Hypothalamus (tissue), 51 donors: ENCODE results near the gene NGB.
"Not testable (repeated sequence)": the region's sequence is repeated elsewhere in the genome, so short reads cannot be mapped to it uniquely, and the experiment has no call there.

Experiments used
- DNase-seq, 51 donors: peaks; one replicate each; lab custom pipeline; 2025; lab: John Stamatoyannopoulos, UW

The NGB gene, protein sequence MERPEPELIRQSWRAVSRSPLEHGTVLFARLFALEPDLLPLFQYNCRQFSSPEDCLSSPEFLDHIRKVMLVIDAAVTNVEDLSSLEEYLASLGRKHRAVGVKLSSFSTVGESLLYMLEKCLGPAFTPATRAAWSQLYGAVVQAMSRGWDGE

DNA sequence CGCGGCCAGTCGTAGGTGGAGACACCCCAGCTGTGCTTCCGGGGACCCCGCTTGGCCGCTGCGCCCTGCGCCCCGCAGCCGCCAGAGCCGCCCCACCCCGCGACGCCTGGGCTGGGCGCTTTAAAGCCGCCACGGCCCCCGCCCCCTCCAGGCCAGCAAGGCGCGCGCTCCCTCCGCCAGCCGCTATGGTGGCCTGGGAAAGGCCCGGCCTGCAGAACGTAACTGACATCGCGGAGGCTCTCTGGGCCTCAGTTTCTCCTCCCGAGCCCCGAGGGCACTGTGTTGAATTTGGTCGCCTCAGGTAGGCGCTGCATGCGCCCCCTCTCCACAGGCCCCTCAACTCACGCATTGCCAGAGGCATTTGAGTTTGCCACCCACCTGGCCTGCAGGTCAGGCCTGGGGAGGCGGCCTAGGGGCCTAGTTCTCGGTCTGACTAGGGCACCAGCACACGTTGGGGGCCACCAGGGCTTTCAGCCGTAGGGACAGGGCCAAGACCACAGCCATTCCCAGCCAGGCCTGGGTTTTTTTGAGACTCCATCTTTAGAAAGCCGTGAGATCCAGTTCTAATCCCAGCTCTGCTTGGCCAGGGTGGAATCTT lies at the start of gene NGB:
NGB (minus strand) TSS at position 94 of the 598 bp plus-strand sequence. CDS start 269 bp downstream, outside the sequence.
- no peak for DNase-seq

DNA sequence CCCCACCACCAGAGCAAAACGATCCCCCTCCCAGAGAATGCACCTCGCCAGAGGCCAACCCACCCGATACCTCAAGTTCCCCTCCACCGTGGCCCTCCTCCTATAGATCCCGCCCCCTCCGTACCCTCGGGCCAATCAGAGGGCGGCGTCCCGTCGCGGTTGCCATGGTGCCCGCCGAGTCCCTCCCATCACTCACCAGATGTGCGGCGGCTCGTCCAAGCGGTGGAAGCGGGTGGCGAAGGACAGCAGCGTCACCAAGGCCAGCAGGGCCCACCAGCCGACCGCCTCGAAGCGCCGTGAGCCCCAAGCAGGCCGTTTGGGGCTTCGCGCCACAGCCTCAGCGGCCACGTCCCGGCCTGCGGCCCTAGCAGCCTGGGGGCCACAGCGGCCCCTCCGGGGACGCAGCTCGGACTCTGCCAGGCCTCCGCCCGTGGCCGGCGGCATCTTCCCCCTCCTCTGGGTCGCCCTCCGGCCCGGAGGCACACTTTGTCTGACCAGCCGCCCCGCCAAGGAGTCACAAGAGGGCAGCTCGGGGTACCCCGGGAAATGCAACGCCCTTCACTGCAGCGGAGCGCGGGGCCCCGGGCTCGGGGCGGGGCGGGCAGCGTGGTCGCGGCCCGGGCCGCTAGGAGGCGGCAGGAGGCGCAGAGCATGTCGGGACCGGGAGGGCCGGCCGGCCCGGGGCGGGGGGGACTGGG lies 49.4 kb upstream of the NGB start, which contains the start of gene POMT2:
POMT2 (minus strand) TSS at position 646 of the 698 bp plus-strand sequence; CDS start at position 444, 202 bp downstream.
- peak; percentile 37 to 97 (median 90) for DNase-seq

DNA sequence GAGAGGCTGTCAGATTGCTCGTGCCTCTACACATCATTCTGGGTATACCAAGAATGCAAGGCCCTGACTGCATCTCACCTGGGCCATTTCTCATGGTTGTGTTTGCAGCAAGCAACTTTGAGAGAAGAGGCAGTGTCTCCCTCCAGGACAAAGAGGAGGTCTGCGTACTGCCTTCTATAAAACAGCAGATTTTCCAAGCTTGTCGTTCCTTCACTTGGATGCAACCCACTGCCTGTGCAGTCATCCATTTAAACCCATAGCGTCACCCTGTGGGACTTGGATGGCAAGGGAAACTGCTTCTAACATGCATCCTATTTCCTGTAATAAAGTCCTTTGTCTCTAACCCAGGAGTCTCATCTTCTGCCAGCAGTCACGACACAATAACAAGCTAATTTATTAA lies 48.4 kb upstream of the NGB start:
- peak in 3 of 51 donors; percentile 14 to 34 (median 16) for DNase-seq

DNA sequence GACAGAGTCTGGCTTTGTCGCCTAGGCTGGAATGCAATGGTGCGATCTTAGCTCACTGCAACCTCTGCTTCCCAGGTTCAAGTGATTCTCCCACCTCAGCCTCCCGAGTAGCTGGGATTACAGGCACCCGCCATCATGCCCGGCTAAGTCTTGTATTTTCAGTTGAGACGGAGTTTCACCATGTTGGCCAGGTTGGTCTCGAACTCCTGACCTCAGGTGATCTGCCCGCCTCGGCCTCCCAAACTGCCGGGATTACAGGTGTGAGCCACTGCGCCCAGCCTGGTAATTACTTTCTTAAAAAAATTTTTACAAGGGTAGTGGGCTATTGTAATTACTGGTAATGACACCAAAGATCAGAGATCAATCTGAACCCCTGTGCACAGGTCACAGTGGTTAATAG lies 47.8 kb upstream of the NGB start:
- DNase-seq = not testable (repeated sequence)

DNA sequence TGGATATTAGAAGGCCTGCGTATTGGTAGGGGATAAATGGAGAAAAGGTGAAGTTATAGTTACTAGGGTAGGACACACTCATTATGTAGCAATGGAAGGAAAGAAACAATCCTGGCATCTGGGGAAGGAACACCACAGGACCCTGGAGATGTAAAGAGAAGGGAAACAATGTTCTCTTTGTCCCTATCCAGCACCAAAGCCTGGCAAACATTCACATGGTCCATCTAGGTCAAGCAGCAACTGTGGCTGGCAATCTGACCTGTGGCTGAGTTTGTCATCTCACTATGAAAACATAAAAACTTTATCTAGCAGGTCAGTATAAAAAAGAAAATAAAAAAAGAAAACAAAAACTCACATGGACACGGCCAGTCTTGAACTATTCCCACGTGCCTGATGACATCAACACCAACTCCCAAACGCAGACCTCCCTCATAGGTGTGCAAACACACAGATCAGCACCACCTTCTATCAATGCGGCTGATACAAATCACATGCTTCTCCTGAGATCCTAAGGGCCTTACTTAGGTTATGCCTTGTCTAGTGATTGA lies 47.1 kb upstream of the NGB start:
- peak in 17 of 51 donors; percentile 18 to 64 (median 33) for DNase-seq

DNA sequence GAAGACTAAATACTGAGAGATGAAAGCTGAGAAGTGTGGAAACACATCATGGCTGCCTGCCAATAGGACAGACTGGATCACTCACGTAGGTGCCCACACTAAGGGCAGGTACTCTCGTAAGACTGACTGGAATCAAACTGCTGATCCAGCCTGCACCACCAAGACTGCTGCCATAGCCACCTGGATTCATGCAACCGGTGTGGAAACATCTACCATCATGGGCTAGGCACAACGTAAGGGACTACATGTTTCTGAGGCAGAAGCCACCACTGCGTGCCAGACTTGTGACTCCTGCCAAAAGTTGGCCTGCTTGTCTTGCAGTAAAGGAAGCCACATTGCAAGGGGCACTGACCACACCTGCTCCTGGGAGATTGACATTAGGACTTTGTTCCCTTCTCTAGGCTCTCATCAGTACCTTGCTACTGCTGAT lies 45.9 kb upstream of the NGB start:
- no peak for DNase-seq

DNA sequence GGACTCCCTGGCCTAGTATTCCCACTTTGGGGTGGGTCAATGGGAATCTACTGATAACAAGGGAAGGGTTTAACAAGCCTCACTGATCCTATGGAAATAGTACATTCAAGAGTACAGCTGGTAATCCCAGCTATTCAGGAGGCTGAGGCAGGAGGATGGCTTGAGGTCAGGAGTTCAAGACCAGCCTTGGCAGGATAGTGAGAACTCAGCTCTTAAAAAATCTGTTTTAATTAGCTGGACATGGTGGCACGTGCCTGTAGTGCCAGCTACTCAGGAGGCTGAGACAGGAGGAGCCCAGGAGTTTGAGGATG lies 45.1 kb upstream of the NGB start:
- DNase-seq = no peak

DNA sequence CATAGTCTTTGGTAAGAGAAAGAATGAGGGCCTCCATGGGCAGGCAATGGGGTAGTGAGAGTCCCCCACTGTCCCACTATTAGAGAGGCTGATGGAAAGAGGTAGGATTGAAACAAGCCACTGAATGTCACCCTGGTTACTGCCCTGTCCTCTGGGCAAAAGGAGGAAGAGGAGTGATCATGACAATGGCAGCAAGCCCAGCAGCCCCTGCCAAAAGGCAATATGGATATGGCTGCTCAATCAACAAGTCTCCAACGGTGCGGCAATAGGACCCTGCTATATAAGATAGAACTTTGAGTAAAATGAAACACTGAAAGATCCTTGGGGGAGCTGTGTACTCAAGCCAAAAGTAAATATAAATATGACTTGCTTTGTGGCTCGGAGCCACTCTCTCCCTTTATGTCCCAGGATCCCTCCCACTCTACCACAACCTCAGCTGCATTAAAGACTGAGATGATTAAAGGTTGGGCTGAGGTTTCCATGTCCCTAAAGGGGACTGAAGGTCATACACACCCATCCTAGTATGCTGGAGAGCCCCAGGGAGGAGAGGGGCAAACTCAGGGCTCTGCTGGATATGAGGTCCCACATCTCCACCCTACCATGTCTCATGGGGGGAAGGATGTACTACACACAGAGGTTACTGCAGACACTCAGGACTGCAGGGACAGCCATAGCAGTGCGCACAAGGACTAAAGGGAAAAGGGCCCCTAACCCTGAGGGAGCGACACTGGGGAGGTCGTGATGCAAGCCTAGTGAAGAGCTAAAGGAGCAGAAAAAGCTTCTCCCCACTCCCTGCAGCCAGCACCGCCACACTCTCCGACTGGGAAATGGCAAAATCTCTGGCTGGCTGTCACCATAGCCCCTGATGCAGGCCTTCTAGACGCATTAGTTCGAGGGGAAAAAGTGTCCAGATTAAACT lies 43.8 kb upstream of the NGB start:
- DNase-seq = peak in 5 of 51 donors; percentile 8 to 75 (median 25)

DNA sequence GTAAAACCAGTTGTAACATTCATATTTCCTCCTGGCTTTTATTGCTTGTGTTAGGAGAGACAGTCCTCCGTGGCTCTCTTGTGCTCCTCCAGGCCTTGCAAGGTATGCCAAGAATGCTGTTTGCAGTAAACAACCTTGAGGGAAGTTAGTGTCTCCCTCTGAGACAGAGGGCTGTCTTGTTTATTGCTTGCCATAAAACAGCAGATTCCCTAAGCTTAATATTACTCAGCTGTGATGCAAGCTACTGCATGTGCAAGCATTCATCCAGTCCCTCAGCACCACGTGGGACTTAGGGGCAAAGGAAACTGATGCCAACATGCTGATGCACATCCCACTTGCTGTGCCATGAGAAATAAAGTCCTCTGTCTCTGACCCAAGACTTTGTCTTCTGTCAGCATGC lies 43.0 kb upstream of the NGB start:
- DNase-seq = peak in 20 of 51 donors; percentile 10 to 65 (median 30)

DNA sequence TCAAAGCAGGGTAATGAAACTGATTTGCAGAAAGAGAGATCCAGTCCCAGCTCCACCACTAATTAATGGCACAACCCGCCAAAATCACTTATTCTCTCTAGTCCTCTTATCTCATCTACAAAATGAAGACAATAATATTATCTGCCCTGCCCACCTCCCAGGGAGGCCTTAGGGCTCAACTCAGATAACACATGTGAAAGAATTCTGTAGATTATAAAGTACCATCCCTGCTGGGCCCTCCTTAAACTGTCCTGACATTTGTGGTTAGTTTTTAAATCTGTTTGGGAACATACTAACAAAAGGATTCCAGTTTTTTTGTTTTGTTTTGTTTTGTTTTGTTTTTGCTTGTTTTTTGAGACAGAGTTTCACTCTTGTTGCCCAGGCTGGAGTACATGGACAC lies 42.4 kb upstream of the NGB start:
- no peak for DNase-seq

DNA sequence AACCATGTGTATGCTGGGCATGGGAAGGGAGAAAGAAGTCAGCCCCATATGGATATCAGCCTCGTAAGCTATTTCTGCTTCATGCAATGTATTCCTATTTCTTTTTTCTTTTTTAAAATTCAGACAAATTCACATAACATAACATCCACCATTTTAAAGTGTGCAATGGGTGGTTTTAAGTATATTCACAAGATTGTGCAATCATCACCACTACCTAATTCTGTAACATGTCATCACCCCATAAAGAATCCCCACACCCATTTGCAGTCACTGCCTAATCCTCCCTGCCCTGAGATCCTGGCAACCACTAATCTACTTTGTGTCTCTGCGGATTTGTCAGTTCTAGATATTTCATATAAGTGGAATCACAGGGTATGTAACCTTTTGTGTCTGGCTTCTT lies 40.2 kb upstream of the NGB start:
- DNase-seq = no peak

DNA sequence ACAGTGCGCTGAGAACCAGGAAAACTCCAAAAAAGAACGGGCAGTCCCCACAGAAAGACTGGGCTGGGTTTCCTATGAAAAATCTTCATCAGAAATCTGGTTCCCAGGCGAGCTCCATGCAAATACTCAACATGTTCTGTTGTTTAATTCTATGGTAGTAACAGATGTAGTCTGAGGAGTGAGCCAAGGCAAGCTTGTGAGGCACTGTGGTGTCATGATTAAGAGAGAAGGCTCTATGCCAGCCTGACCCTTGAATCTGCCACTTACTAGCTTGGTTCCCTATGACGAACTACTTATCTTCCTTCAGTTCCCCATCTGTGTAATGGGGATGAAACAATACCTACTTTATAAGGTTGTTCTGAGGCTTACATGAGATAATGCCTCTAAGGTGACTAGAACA lies 39.0 kb upstream of the NGB start:
- no peak for DNase-seq

DNA sequence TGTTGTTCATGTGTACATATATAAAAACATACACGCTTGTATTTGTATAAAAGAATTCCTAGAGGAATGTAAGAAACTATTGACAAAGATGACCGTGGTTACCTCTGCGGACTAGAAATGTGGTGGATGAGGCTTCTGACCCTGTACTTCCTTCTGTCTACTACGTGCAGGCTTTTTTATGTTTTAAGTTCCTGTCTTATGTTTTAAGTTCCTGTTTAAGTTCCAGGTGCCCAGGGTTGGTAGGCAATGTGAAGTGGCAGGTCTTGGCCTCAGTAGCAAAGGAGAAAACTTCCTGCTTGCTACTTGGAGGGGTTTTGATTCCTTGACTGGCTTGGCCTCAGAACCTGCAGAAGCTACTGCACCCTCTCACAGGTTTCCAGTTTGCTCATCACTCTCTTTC lies 38.1 kb upstream of the NGB start:
- DNase-seq = peak in 1 of 51 donors; percentile 8

DNA sequence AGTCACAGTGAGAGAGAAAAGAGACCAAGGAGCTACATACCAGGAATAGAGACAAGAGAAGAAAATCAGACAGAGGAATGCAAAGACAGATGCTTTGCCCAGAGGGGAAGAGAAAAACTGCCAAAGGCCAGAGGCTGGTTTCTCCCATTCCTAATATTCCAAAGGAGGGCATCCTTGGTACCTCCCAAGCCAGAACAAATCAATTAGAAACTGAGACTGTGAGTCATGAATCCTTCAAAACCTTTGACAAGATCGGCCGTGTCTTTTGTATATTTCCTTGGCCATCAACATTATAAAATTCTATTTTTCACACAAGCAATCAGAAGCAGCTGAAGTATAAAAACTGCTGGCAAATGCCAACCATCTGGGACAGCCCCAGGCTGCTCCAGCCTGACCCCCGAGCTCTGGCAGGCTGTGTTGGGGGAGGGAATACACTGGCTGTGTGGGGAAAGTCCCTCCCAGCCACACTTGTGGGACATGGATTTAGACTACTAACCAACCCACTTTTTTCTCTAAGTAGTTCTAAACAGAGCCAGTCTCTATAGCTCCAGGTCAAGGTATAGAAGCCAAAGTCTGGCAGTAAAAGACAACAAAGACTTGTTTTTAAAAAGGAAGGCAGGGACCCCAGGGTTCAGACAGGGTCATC lies 36.0 kb upstream of the NGB start:
- DNase-seq = peak in 39 of 51 donors; percentile 14 to 89 (median 56)

DNA sequence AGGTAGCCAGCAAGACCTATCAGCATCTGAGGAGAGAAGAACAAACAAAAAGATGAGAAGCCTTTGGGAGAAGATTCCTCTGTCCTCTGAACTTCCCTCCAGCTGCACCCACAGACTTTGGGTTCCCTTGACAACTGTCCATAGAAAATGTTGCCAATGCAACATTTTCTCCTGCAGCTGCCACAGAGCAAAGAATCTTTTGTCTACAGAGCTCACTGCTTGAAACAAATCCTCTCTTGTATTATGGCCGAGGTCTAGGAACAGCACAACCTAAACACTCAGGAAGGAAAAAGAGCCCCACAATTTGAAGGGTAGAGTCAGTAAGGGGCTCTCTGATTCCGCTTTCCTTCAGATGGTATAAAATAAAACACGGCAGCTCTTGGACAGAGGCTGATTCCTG lies 35.4 kb upstream of the NGB start:
- peak in 30 of 51 donors; percentile 25 to 89 (median 50) for DNase-seq

DNA sequence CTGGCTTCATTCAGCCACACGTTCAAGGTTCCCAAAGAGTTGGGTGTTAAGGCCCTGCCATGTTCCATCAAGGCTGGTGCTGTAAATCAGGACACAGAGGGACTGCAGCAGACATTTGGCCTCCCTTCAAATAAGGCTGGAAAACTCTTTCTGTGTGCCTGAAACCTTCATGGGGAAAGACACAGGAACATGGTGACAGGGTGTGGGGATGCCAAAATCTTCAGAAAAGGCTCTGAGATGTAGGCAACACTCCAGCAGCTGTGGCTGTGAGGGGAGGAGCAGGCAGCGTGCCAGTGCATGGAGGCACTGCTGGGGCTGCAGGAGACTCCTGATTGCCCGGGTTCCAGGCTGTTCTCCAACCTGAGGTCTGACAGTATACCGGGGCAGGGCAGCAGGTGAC lies 34.7 kb upstream of the NGB start:
- DNase-seq = peak in 30 of 51 donors; percentile 19 to 77 (median 50)

DNA sequence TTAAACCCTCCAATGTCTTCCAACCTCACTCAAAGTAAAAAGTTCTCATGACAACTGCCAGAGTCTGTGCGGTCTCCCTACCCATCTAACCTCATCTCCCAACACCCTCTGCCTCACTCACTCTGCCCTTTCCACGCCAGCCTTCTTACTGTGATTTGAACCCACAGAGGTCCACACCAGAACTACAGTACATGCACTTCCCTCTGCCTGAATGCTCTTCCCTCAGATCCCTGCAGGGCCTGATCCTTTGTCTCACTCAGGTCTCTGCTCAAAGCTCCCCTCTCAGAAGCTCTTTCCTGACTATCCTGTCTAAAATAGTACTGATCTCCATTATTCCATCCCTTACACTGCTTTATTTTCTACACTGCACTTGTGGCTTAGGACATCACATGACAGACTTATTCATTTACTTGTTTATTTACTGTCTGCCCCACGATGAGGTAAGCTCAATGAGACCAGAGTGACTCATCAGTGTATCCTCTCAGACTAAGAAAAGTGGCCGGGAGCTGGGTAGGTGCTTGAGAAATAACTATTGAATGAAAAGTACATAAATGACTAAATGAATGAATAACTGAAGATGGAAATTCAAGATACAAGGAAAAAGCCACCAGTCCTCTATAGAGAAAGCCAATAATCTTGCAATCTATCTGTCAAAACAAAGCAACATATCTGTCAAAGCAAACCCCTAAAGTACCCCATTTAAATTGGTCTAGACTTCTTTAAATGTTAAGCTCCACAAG lies 32.6 kb upstream of the NGB start:
- DNase-seq = peak in 13 of 51 donors; percentile 14 to 51 (median 25)

DNA sequence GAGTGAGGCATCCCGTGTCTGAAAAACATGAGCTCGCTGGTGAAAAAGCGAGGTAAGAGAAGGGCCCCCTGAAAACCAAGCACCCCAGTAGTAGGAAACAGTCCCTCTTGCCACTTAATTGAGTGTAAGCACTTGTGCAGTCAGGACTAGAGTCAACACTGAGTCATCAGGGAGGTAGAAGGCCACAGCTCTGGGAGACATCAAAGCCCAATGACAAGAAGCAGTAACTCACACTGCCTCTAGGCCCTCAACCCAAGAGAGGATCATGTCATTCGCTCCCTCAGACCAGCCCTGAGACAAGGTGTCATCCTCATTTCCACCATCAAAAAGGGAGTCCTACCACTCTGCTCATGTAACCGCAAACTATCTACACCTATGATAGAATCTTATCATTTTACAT lies 31.9 kb upstream of the NGB start:
- DNase-seq = no peak

DNA sequence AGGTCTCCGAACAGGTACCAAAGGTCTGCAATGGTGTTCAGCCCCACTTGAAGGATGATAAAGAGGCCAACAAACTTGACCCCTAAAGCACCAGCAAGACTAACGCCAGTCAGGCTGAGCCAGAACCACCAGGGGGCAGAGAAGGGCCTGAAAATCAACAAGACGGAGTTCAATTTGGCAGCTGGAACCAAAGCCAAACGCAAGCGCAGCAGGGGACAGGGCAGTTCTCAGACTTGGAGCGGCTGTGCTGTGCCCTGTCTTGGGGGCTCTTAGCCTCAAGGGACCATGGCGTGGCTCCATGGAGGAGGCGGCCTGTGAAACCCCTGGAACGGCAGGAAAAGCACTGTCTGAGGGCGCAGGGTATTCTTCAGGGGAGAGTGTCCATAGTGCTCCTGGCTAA lies 30.1 kb upstream of the NGB start:
- peak; percentile 20 to 93 (median 77) for DNase-seq
